K562 (cell line): ENCODE results near the gene BCL6B. TPM values are rescaled to one million over a fixed set of nuclear protein-coding genes. Genes with fewer than 3 reads are reported as not detected.

ENCODE experiments used
- ATAC-seq: fragments of 200-7000 bp; cut with Tn5 transposase; 3 replicates; pipeline ENCODE4 v1.9.1; 2020; ENCODE audit warnings: moderate library complexity
- BruUV-seq: library from RNA; stranded (reverse); fragments of 400-500 nt; replicated peaks from 2 replicates; lab custom pipeline; 2021; lab: Mats Ljungman, UMichigan
- CTCF ChIA-PET: fragments of 300-600 bp; formaldehyde crosslinking; extraction: SDS; loops from one replicate; lab custom pipeline; 2021; ENCODE audit warnings: low intra/inter-chr PET ratio; lab: Yijun Ruan, JAX
- POLR2A ChIA-PET: fragments of 300-600, 350-650 bp; sonication (Branson Sonifier 250); formaldehyde crosslinking; extraction: SDS; loops from one replicate; lab custom pipeline; 2021; ENCODE audit warnings: antibody characterized with exemption, inconsistent platforms; lab: Yijun Ruan, JAX
- DNase-seq, 4 experiments: peaks; one replicate each; pipeline versions ENCODE4 v3.0.0 to v3.0.0-alpha.2; 2011 to 2018; ENCODE audit warnings: low spot score in 3 of 4, mixed read lengths in 3 of 4; ENCODE audit errors: extremely low read depth in 1 of 4
- FAIRE-seq: peaks from 2 replicates; lab custom pipeline; 2011; peaks lifted over from hg19 to GRCh38; lab: Jason Lieb, UNC
- H2AFZ ChIP-seq: 2 replicates; pipeline ENCODE4 v1.6.0; 2011; ENCODE audit warnings: low read depth, low read length, control low read depth, inconsistent platforms
- H3K27ac ChIP-seq: fragments of 200-600 bp; 3 replicates; pipeline ENCODE4 v1.8.0; 2011; ENCODE audit warnings: low read depth, mild to moderate bottlenecking, control low read depth, inconsistent platforms, low read length, moderate library complexity, mixed read lengths; ENCODE audit errors: extremely low read depth
- H3K27me3 ChIP-seq, 2 experiments: fragments of 300-600 bp in 1 of 2; 2 replicates in 1 of 2; 3 replicates in 1 of 2; pipeline versions ENCODE4 v1.6.0 to v1.8.0; 2011; ENCODE audit warnings: inconsistent platforms in 2 of 2, low read length in 2 of 2, mild to moderate bottlenecking in 1 of 2, mixed read lengths in 1 of 2, moderate library complexity in 1 of 2; ENCODE audit not compliant: control insufficient read depth in 2 of 2, insufficient read depth in 2 of 2
- H3K36me3 ChIP-seq: fragments of 300-600 bp; 3 replicates; pipeline ENCODE4 v1.8.0; 2011; ENCODE audit warnings: mild to moderate bottlenecking, low read length, inconsistent platforms; ENCODE audit not compliant: control insufficient read depth, insufficient read depth
- H3K4me1 ChIP-seq, 2 experiments: fragments of 200-600 bp in 1 of 2; replicated peaks in 1 of 2; 2 replicates in 1 of 2; 3 replicates in 1 of 2; pipeline versions ENCODE4 v1.5.1 to v1.8.0; 2011; ENCODE audit warnings: inconsistent platforms in 2 of 2, low read length in 2 of 2, mild to moderate bottlenecking in 1 of 2, mixed read lengths in 1 of 2, moderate library complexity in 1 of 2; ENCODE audit not compliant: control insufficient read depth in 2 of 2, insufficient read depth in 2 of 2
- H3K4me2 ChIP-seq: 2 replicates; pipeline ENCODE4 v1.6.1; 2011; ENCODE audit warnings: low read length, control low read depth, inconsistent platforms, mixed read lengths; ENCODE audit not compliant: insufficient read depth
- H3K4me3 ChIP-seq: fragments of 200-600 bp; sonication (generic), shearing (Covaris generic); 2 replicates; pipeline ENCODE4 v1.5.1; 2016; ENCODE audit warnings: control low read depth, inconsistent platforms
- H3K79me2 ChIP-seq: fragments of 200-600 bp; 3 replicates; pipeline ENCODE4 v1.8.0; 2011; ENCODE audit warnings: low read length, inconsistent platforms; ENCODE audit not compliant: control insufficient read depth, insufficient read depth
- H3K9ac ChIP-seq, 2 experiments: 2 replicates each; pipeline versions ENCODE4 v1.6.0 to v1.6.1; 2011; ENCODE audit warnings: low read depth in 2 of 2, low read length in 2 of 2, control low read depth in 1 of 2, inconsistent platforms in 1 of 2, mild to moderate bottlenecking in 1 of 2, mixed read lengths in 1 of 2; ENCODE audit not compliant: insufficient read depth in 1 of 2
- H3K9me1 ChIP-seq: one replicate; pipeline ENCODE4 v1.6.0; 2011; ENCODE audit warnings: inconsistent platforms, mild to moderate bottlenecking, low read length, moderate library complexity; ENCODE audit not compliant: control insufficient read depth, insufficient read depth
- H3K9me3 ChIP-seq: replicated peaks from 2 replicates; pipeline ENCODE4 v1.5.1; 2011; ENCODE audit warnings: low read depth, low read length, inconsistent platforms; ENCODE audit not compliant: control insufficient read depth, insufficient read depth
- H4K20me1 ChIP-seq: replicated peaks from 2 replicates; pipeline ENCODE4 v1.6.1; 2011; ENCODE audit warnings: low read length, inconsistent platforms, mixed read lengths; ENCODE audit not compliant: control insufficient read depth, insufficient read depth
- CBX3 ChIP-seq, 2 experiments: IDR thresholded peaks; 1 replicate in 1 of 2; 2 replicates in 1 of 2; pipeline ENCODE4 v1.6.1; 2012; ENCODE audit warnings: inconsistent platforms in 2 of 2, low read length in 2 of 2, borderline replicate concordance in 1 of 2, control low read depth in 1 of 2
- COPS2 ChIP-seq: fragments of 450-650 bp; conservative IDR thresholded peaks from 2 replicates; pipeline ENCODE4 v1.6.1; 2016; ENCODE audit warnings: mild to moderate bottlenecking, moderate library complexity
- ILF3 ChIP-seq: fragments of 450-650 bp; IDR thresholded peaks from 2 replicates; pipeline ENCODE4 v1.6.1; 2018; ENCODE audit warnings: antibody characterized with exemption, mild to moderate bottlenecking, moderate library complexity, borderline replicate concordance
- MXD1 ChIP-seq: fragments of 250-450 bp; sonication (Bioruptor Pico); IDR thresholded peaks from 2 replicates; pipeline ENCODE4 v1.8.0; 2021; ENCODE audit warnings: borderline replicate concordance, mild to moderate bottlenecking, moderate library complexity; ENCODE audit not compliant: poor library complexity, severe bottlenecking
- PCBP2 ChIP-seq: fragments of 200-400 bp; formaldehyde crosslinking; IDR thresholded peaks from 2 replicates; pipeline ENCODE4 v1.6.1; 2018; ENCODE audit warnings: low read length, low read depth, mild to moderate bottlenecking, moderate library complexity; ENCODE audit not compliant: poor library complexity, severe bottlenecking
- TSHZ1 ChIP-seq: fragments of 250-450 bp; sonication (Bioruptor Pico); IDR thresholded peaks from 2 replicates; pipeline ENCODE4 v1.4.0; 2020; ENCODE audit warnings: mild to moderate bottlenecking, moderate library complexity
- ZKSCAN1 ChIP-seq: fragments of 150-350 bp; IDR thresholded peaks from 2 replicates; pipeline ENCODE4 v1.6.1; 2016; ENCODE audit warnings: low read depth, low read length
- ZNF282 ChIP-seq: sonication (generic); formaldehyde crosslinking; IDR thresholded peaks from 2 replicates; pipeline ENCODE4 v1.8.1; 2023; ENCODE audit warnings: missing genetic modification reagents
- ZNF764 ChIP-seq: fragments of 250-450 bp; sonication (Bioruptor Pico); IDR thresholded peaks from 2 replicates; pipeline ENCODE4 v1.4.0; 2020; ENCODE audit warnings: low read depth, mild to moderate bottlenecking, moderate library complexity
- WGBS: fragments of 100-300 bp; shearing (Covaris generic); methylation state at CpG from one replicate; pipeline ENCODE4 v1.1.6; 2016; ENCODE audit warnings: low coverage, mixed read lengths; ENCODE audit not compliant: insufficient coverage; ENCODE audit errors: missing lambda C conversion rate; 5-methylcytosine and 5-hydroxymethylcytosine counted together
- in situ Hi-C: fragments of 300-500 bp; cut with MboI; formaldehyde crosslinking; loops from 4 replicates; pipeline ENCODE4 v1.15.0; 2018; ENCODE audit warnings: inconsistent platforms, mixed read lengths
- intact Hi-C: fragments of 100-400 bp; cut with micrococcal nuclease; formaldehyde crosslinking; loops from 2 replicates; pipeline ENCODE4 v1.14.2; 2022
- polyA plus RNA-seq, 8 experiments: library from polyadenylated mRNA; depleted of rRNA in 4 of 8; stranded (reverse) in 5 of 8; unstranded in 3 of 8; fragments of >200 nt; fragmentation: Nextera tagmentation in 2 of 8; fragmentation: Illumina TruSeq in 1 of 8; extraction: Ambion mirVana in 2 of 8; extraction: Trizol in 1 of 8; gene quantifications; 2 replicates each; pipeline versions ENCODE4 v1.2.1 to v1.2.3, GENCODE V29; 2011 to 2014; ENCODE audit warnings: inconsistent platforms in 1 of 8, missing spikeins in 1 of 8
- total RNA-seq, 7 experiments: library from RNA; depleted of rRNA in 6 of 7; stranded (reverse); fragments of >200 nt in 6 of 7; fragmentation: Illumina TruSeq in 2 of 7; extraction: Trizol in 2 of 7; gene quantifications; 2 replicates each; pipeline versions ENCODE4 v1.2.1 to v1.2.3, GENCODE V29; 2011 to 2021; ENCODE audit warnings: low replicate concordance in 1 of 7
- TF ChIP-seq, protein P1 (sequence below): fragments of 250-450 bp; sonication (Bioruptor Pico); IDR thresholded peaks from 2 replicates; pipeline ENCODE4 v1.8.0; 2021; ENCODE audit warnings: moderate library complexity, mild to moderate bottlenecking, inconsistent platforms
- TF ChIP-seq, protein P2 (sequence below): fragments of 450-650 bp; IDR thresholded peaks from 2 replicates; pipeline ENCODE4 v1.6.1; 2017; ENCODE audit warnings: mild to moderate bottlenecking, moderate library complexity

The BCL6B gene
- total and polyA plus RNA-seq, 9 of the 15 experiments (the other 6 are each of a cell fraction or from before 2014, with no cell fraction given), result 0.89 to 5.0 (median 3.6) TPM

- H3K27ac ChIP-seq, result no peak overlapping the region
- peak overlapping the region in 1 of 2 experiments; percentile 17; a peak in 1 of 4 replicates for H3K9ac ChIP-seq
- POLR2A ChIA-PET, result interaction anchor here (0.9 to 1.1 kb wide), 2 partner anchors 11 to 16 kb away, joined by 3 to 4 read pairs; no protein-coding TSS in a partner anchor
- DNase-seq (no peak), ATAC-seq (no peak), FAIRE-seq (no peak)
- no peak overlapping the region for H3K4me2 ChIP-seq
- no peaks in the 10 kb centered on the region for H4K20me1 ChIP-seq
- no peaks in the 10 kb centered on the region for H3K9me1 ChIP-seq
- intact Hi-C loops (no loop called here), in situ Hi-C loops (no loop called here)
- peaks cover 41% of the 10 kb centered on the region for H3K36me3 ChIP-seq
- H2AFZ ChIP-seq, result no peak overlapping the region
- no peaks in the 10 kb centered on the region for H3K9me3 ChIP-seq
- BruUV-seq, result no TSS peak
- 96% methylated on average over 21 of the region's 58 CpGs for WGBS
- no peak overlapping the region for H3K4me3 ChIP-seq
- H3K79me2 ChIP-seq, result peaks cover 4% of the 10 kb centered on the region; the same call in 2 of the 3 replicates
- H3K27me3 ChIP-seq, result no peaks in the 10 kb centered on the region
- peaks cover 41 to 44% of the 10 kb centered on the region in 2 experiments for H3K4me1 ChIP-seq
- CTCF ChIA-PET, result no interaction called here
- TF ChIP-seq CBX3 (IDR thresholded peaks at IDR 0.05; ENCODE audit: borderline replicate concordance in 1 of 2, low read length in 2 of 2), result no peak
- TF ChIP-seq, protein P1, sequence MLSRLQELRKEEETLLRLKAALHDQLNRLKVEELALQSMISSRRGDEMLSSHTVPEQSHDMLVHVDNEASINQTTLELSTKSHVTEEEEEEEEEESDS (CRISPR knock-in tag), result no peak
- TF ChIP-seq ZKSCAN1, result no peak
- no peak for TF ChIP-seq MXD1 (CRISPR knock-in tag)
- TF ChIP-seq, protein P2, sequence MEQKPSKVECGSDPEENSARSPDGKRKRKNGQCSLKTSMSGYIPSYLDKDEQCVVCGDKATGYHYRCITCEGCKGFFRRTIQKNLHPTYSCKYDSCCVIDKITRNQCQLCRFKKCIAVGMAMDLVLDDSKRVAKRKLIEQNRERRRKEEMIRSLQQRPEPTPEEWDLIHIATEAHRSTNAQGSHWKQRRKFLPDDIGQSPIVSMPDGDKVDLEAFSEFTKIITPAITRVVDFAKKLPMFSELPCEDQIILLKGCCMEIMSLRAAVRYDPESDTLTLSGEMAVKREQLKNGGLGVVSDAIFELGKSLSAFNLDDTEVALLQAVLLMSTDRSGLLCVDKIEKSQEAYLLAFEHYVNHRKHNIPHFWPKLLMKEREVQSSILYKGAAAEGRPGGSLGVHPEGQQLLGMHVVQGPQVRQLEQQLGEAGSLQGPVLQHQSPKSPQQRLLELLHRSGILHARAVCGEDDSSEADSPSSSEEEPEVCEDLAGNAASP, result no peak
- no peak for TF ChIP-seq ZNF282
- TF ChIP-seq COPS2, result no peak
- TF ChIP-seq TSHZ1, result no peak
- no peak for TF ChIP-seq PCBP2
- TF ChIP-seq ZNF764 (CRISPR knock-in tag), result no peak
- TF ChIP-seq ILF3, result no peak
Measured at GRCh38 chr17:6996256-6997011, 26.4 kb upstream of the BCL6B start.
